Measurements from ENCODE around the gene TM9SF2.
"Not testable (repeated sequence)": the region's sequence is repeated elsewhere in the genome, so short reads cannot be mapped to it uniquely, and the experiment has no call there.

Gene TM9SF2

GRCh38 chr13:99501184-99501847 lies at the start of gene TM9SF2:
Gene TM9SF2, plus strand, starts transcription at chr13:99501472. Its CDS starts 135 bp downstream, at chr13:99501607.
- DNase-seq (ENCODE audit: low read depth in 2 of 2), result peak; percentile 93 to 94

GRCh38 chr13:99454518-99455183 lies 46.6 kb upstream of the TM9SF2 start:
- DNase-seq (ENCODE audit: low read depth in 2 of 2), result no peak

- DNase-seq (ENCODE audit: low read depth in 2 of 2), result no peak
These were observed 42.0 kb upstream of the TM9SF2 start for GRCh38 chr13:99459099-99459850.

- not testable (repeated sequence) for DNase-seq (ENCODE audit: low read depth in 2 of 2)
These were observed 40.5 kb upstream of the TM9SF2 start for GRCh38 chr13:99460802-99461201.

- no peak for DNase-seq (ENCODE audit: low read depth in 2 of 2)
These were observed 37.5 kb upstream of the TM9SF2 start for GRCh38 chr13:99463646-99464397.

GRCh38 chr13:99464441-99464949 lies 36.8 kb upstream of the TM9SF2 start:
- no peak for DNase-seq (ENCODE audit: low read depth in 2 of 2)

GRCh38 chr13:99465454-99465853 lies 35.8 kb upstream of the TM9SF2 start:
- DNase-seq (ENCODE audit: low read depth in 2 of 2), result no peak

- no peak for DNase-seq (ENCODE audit: low read depth in 2 of 2)
These were observed 33.5 kb upstream of the TM9SF2 start for GRCh38 chr13:99467764-99468163.

GRCh38 chr13:99469041-99469440 lies 32.2 kb upstream of the TM9SF2 start:
- DNase-seq (ENCODE audit: low read depth in 2 of 2), result no peak

- DNase-seq (ENCODE audit: low read depth in 2 of 2), result no peak
These were observed 31.2 kb upstream of the TM9SF2 start for GRCh38 chr13:99470027-99470426.

GRCh38 chr13:99471221-99472121 lies 29.8 kb upstream of the TM9SF2 start:
- DNase-seq (ENCODE audit: low read depth in 2 of 2), result no peak

GRCh38 chr13:99472122-99472440 lies 29.2 kb upstream of the TM9SF2 start:
- no peak for DNase-seq (ENCODE audit: low read depth in 2 of 2)

- no peak for DNase-seq (ENCODE audit: low read depth in 2 of 2)
These were observed 27.8 kb upstream of the TM9SF2 start for GRCh38 chr13:99473515-99473914.

GRCh38 chr13:99476648-99477047 lies 24.6 kb upstream of the TM9SF2 start:
- DNase-seq (ENCODE audit: low read depth in 2 of 2), result no peak

- DNase-seq (ENCODE audit: low read depth in 2 of 2), result no peak
These were observed 23.8 kb upstream of the TM9SF2 start for GRCh38 chr13:99477493-99477892.

- DNase-seq (ENCODE audit: low read depth in 2 of 2), result no peak
These were observed 19.9 kb upstream of the TM9SF2 start for GRCh38 chr13:99481366-99481765.

- no peak for DNase-seq (ENCODE audit: low read depth in 2 of 2)
These were observed 16.8 kb upstream of the TM9SF2 start for GRCh38 chr13:99484473-99484872.

GRCh38 chr13:99486996-99487395 lies 14.3 kb upstream of the TM9SF2 start:
- no peak for DNase-seq (ENCODE audit: low read depth in 2 of 2)

GRCh38 chr13:99489028-99489427 lies 12.2 kb upstream of the TM9SF2 start:
- no peak for DNase-seq (ENCODE audit: low read depth in 2 of 2)

GRCh38 chr13:99491750-99492149 lies 9.5 kb upstream of the TM9SF2 start:
- not testable (repeated sequence) for DNase-seq (ENCODE audit: low read depth in 2 of 2)
